K562 (cell line): ENCODE measurements around the gene TMEM88. TPM values are rescaled to one million over a fixed set of nuclear protein-coding genes. Genes with fewer than 3 reads are reported as not detected.
A peak's percentile ranks its signal among the peaks of the same experiment; 100 is the strongest.

Experiments used
- HNRNPH1 ChIP-seq: fragments of 200-400 bp; formaldehyde crosslinking; optimal IDR thresholded peaks from 2 replicates; pipeline ENCODE3; 2017; ENCODE audit warnings: low read depth, mild to moderate bottlenecking, low read length, moderate library complexity
- JUNB ChIP-seq: fragments of 450-650 bp; formaldehyde crosslinking; conservative IDR thresholded peaks from 2 replicates; pipeline ENCODE4 v1.4.0; 2020; ENCODE audit warnings: mild to moderate bottlenecking
- MAZ ChIP-seq, 2 experiments: fragments of 450-650 bp in 1 of 2; sonication (generic) in 1 of 2; formaldehyde crosslinking; IDR thresholded peaks in 1 of 2; conservative IDR thresholded peaks in 1 of 2; 2 replicates each; pipeline versions ENCODE4 v1.4.0 to v1.5.0; 2020; ENCODE audit warnings: mild to moderate bottlenecking in 1 of 2, missing genetic modification reagents in 1 of 2
- MYC ChIP-seq, 2 experiments: fragments of 250-450 bp in 1 of 2; sonication (Bioruptor Pico) in 1 of 2; IDR thresholded peaks; 2 replicates each; pipeline versions ENCODE4 v1.5.1 to v1.6.1; 2012 to 2021; ENCODE audit warnings: low read depth in 2 of 2, borderline replicate concordance in 1 of 2, improper control_type of control experiment in 1 of 2, low read length in 1 of 2, mild to moderate bottlenecking in 1 of 2, moderate library complexity in 1 of 2
- NFIX ChIP-seq: fragments of 250-450 bp; sonication (Bioruptor Pico); IDR thresholded peaks from 2 replicates; pipeline ENCODE4 v1.4.0; 2020; ENCODE audit warnings: low read depth, mild to moderate bottlenecking, moderate library complexity
- RCOR1 ChIP-seq, 2 experiments: IDR thresholded peaks; 2 replicates each; pipeline ENCODE4 v1.6.1; 2012; ENCODE audit warnings: low read depth in 2 of 2, low read length in 2 of 2, borderline replicate concordance in 1 of 2, improper control_type of control experiment in 1 of 2
- SAFB2 ChIP-seq: fragments of 200-400 bp; formaldehyde crosslinking; IDR thresholded peaks from 2 replicates; pipeline ENCODE4 v1.6.1; 2018; ENCODE audit warnings: borderline replicate concordance, low read length, low read depth, moderate library complexity; ENCODE audit not compliant: severe bottlenecking
- ZNF140 ChIP-seq: fragments of 250-450 bp; sonication (Bioruptor Pico); IDR thresholded peaks from 2 replicates; pipeline ENCODE4 v1.8.0; 2021; ENCODE audit warnings: moderate library complexity, mild to moderate bottlenecking, inconsistent platforms
- ZNF785 ChIP-seq: fragments of 250-450 bp; sonication (Bioruptor Pico); IDR thresholded peaks from 2 replicates; pipeline ENCODE4 v1.4.0; 2020; ENCODE audit warnings: mild to moderate bottlenecking
- ZZZ3 ChIP-seq: fragments of 450-650 bp; IDR thresholded peaks from 2 replicates; pipeline ENCODE4 v1.6.1; 2016; ENCODE audit warnings: antibody characterized with exemption, mild to moderate bottlenecking, moderate library complexity
- polyA plus RNA-seq, 8 experiments: library from polyadenylated mRNA; depleted of rRNA in 4 of 8; stranded (reverse) in 5 of 8; unstranded in 3 of 8; fragments of >200 nt; fragmentation: Nextera tagmentation in 2 of 8; fragmentation: Illumina TruSeq in 1 of 8; extraction: Ambion mirVana in 2 of 8; extraction: Trizol in 1 of 8; gene quantifications; 2 replicates each; pipeline versions ENCODE4 v1.2.1 to v1.2.3, GENCODE V29; 2011 to 2014; ENCODE audit warnings: inconsistent platforms in 1 of 8, missing spikeins in 1 of 8
- total RNA-seq, 7 experiments: library from RNA; depleted of rRNA in 6 of 7; stranded (reverse); fragments of >200 nt in 6 of 7; fragmentation: Illumina TruSeq in 2 of 7; extraction: Trizol in 2 of 7; gene quantifications; 2 replicates each; pipeline versions ENCODE4 v1.2.1 to v1.2.3, GENCODE V29; 2011 to 2021; ENCODE audit warnings: low replicate concordance in 1 of 7
- TF ChIP-seq, protein P1 (sequence below): fragments of 450-650 bp; IDR thresholded peaks from 2 replicates; pipeline ENCODE4 v1.6.1; 2018; ENCODE audit not compliant: partially characterized antibody
- TF ChIP-seq, protein P2 (sequence below), 2 experiments: fragments of 450-650 bp in 1 of 2; sonication (generic) in 1 of 2; formaldehyde crosslinking; conservative IDR thresholded peaks; 2 replicates each; pipeline versions ENCODE4 v1.4.0 to v1.8.1; 2020 to 2022; ENCODE audit warnings: mild to moderate bottlenecking in 1 of 2, missing genetic modification reagents in 1 of 2

TMEM88 gene
- total and polyA plus RNA-seq, 9 of the 15 experiments (the other 6 are each of a cell fraction or from before 2014, with no cell fraction given) = 0.10 to 1.4 (median 0.36) TPM; not detected in 3

DNA sequence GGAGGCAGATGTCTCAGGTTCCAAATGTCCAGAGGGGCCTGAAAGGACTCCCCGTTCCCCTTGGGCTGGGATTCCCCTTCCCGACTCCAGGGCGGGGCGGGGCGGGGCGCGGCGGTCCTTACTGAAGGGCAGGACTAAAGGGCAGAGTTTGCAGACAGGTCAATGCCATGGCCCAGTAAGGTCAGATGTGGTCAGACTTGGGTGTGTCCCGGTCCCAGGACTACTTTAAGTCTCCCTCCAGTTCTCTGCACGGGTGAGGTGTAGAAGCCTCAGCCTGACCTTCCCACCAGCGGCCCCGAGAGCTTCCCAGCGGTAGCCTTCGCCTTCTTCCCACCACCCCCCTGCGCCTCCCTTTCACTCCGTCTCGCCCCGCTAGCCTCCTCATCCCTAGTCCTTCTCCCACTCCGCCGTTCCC lies 20.3 kb upstream of the TMEM88 start (continued):
- TF ChIP-seq, protein P1, sequence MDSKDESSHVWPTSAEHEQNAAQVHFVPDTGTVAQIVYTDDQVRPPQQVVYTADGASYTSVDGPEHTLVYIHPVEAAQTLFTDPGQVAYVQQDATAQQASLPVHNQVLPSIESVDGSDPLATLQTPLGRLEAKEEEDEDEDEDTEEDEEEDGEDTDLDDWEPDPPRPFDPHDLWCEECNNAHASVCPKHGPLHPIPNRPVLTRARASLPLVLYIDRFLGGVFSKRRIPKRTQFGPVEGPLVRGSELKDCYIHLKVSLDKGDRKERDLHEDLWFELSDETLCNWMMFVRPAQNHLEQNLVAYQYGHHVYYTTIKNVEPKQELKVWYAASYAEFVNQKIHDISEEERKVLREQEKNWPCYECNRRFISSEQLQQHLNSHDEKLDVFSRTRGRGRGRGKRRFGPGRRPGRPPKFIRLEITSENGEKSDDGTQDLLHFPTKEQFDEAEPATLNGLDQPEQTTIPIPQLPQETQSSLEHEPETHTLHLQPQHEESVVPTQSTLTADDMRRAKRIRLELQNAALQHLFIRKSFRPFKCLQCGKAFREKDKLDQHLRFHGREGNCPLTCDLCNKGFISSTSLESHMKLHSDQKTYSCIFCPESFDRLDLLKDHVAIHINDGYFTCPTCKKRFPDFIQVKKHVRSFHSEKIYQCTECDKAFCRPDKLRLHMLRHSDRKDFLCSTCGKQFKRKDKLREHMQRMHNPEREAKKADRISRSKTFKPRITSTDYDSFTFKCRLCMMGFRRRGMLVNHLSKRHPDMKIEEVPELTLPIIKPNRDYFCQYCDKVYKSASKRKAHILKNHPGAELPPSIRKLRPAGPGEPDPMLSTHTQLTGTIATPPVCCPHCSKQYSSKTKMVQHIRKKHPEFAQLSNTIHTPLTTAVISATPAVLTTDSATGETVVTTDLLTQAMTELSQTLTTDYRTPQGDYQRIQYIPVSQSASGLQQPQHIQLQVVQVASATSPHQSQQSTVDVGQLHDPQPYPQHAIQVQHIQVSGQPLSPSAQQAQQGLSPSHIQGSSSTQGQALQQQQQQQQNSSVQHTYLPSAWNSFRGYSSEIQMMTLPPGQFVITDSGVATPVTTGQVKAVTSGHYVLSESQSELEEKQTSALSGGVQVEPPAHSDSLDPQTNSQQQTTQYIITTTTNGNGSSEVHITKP = peak; percentile 45
- TF ChIP-seq ZNF140 (CRISPR knock-in tag) (no peak), NFIX (CRISPR knock-in tag) (no peak), JUNB (no peak), RCOR1 (IDR thresholded peaks at IDR 0.05; ENCODE audit: borderline replicate concordance in 1 of 2, low read depth in 2 of 2, low read length in 2 of 2) (no peak), MYC (IDR thresholded peaks at IDR 0.05; ENCODE audit: low read depth, low read length) (no peak), MYC (CRISPR knock-in tag; IDR thresholded peaks at IDR 0.05; ENCODE audit: borderline replicate concordance, low read depth) (no peak), ZZZ3 (no peak), HNRNPH1 (no peak), SAFB2 (no peak), ZNF785 (no peak), MAZ (CRISPR knock-in tag; conservative IDR thresholded peaks at IDR 0.05 in 1 of 2, IDR thresholded peaks at IDR 0.05 in 1 of 2) (no peak)
- TF ChIP-seq, protein P2, sequence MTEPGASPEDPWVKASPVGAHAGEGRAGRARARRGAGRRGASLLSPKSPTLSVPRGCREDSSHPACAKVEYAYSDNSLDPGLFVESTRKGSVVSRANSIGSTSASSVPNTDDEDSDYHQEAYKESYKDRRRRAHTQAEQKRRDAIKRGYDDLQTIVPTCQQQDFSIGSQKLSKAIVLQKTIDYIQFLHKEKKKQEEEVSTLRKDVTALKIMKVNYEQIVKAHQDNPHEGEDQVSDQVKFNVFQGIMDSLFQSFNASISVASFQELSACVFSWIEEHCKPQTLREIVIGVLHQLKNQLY (CRISPR knock-in tag; conservative IDR thresholded peaks at IDR 0.05) = no peak
